Activated naive CD4-positive, alpha-beta T cell treated with anti-CD3 and anti-CD28 coated beads, Interleukin-2, amount 50 U/mL, for 72 hours (primary cell): ENCODE measurements around the gene NACAD. TPM values are rescaled to one million over a fixed set of nuclear protein-coding genes. Genes with fewer than 3 reads are reported as not detected.
A peak's percentile ranks its signal among the peaks of the same experiment; 100 is the strongest.

ENCODE experiments used
- ATAC-seq, 2 donors: fragments of 150-1000 bp; cut with Tn5 transposase; 2 replicates each; pipeline ENCODE4 v1.10.0; 2021; ENCODE audit warnings: mild to moderate bottlenecking in 2 of 2, moderate library complexity in 2 of 2
- DNase-seq, 2 donors: peaks; one replicate each; pipeline ENCODE4 v3.0.0; 2021 to 2022; ENCODE audit warnings: low spot score in 2 of 2
- H3K27ac Mint-ChIP-seq, 2 donors: one replicate each; pipeline ENCODE4 v1.8.0; 2022; ENCODE audit warnings: mild to moderate bottlenecking in 2 of 2, mixed read lengths in 2 of 2
- H3K36me3 Mint-ChIP-seq, 2 donors: one replicate each; pipeline ENCODE4 v1.8.0; 2022; ENCODE audit warnings: mixed read lengths in 2 of 2
- H3K9me3 Mint-ChIP-seq, 2 donors: one replicate each; pipeline ENCODE4 v1.8.0; 2022; ENCODE audit warnings: mixed read lengths in 2 of 2
- total RNA-seq, 2 donors: library from RNA; stranded (reverse); gene quantifications; one replicate each; pipeline ENCODE4 v1.2.3, GENCODE V29; 2022

Gene NACAD
- total RNA-seq, 2 donors from 2014 or later, result 0.09 to 0.19 TPM

DNA sequence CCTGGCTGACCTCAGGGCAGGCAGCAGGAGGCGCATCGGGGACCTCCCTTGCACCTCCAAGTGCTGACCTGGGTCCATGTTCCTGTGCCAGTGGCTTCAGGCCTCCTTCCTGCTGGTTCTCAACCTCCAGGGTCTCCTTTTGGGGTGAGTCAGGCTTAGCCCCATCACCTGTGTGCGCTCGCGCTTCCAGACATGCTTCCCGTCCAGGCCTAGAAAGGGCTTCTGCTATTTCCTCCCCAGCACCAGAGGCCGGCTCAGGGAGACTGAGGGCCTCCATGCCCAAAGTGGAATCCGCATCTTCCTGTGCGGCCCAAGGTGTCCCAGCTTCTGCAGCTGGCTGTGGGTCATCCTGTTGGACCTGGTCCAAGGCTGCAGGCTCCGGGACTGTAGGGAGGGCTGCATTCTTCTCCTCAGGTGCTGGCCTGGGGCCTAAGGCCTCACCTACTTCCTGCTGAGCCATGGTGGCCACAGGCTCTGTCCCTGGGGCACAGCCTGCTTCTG is 5.9 kb downstream of the NACAD start:
- Mint-ChIP-seq H3K36me3 (no peaks in the 10 kb centered on the region), H3K27ac (peak overlapping the region in 1 of 2 donors; percentile 64), H3K9me3 (no peaks in the 10 kb centered on the region)
- DNase-seq (no peak), ATAC-seq (no peak)

DNA sequence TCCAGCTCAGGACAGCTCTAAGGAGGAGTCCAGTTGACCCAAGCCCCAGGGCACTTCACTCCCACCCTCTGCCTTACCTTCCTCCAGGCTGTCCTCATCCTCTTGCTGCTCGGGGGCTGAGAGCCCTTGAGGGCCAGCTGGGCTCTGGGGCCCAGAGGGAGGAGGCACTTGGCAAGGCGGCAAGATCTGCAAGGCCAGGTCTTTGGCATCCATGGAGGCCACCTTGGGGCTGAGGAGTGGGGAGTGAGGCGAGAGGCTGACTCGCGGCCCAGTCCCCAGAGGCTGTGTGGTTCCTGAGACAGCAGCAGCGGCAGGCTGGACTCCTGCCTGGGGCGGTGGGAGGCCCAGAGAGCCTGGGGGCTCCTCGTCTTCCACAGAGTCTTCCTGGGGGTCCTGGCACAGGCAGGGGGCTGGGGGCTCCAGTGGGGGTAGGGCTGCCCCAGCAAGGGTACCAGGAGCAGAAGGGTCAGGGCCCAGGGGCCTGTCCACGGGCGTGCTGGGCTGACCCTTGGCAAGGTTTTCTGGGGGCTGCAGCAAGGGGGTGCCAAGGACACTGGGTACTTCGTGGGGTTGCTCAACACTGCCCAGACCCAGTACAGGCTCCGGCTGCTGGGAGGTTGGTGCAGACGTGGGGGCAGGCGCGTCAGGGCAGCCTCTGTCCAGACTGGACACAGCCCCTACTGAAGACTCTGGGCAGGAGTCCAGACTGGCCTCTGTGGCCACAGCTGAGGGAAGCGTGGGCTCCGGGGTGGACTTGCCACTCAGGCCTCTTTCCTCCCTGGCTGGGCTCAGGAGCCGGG is 6.5 kb downstream of the NACAD start:
- Mint-ChIP-seq H3K27ac (peak overlapping the region in 1 of 2 donors; percentile 88), H3K36me3 (no peaks in the 10 kb centered on the region), H3K9me3 (no peaks in the 10 kb centered on the region)
- DNase-seq (no peak), ATAC-seq (peak; percentile 6)

DNA sequence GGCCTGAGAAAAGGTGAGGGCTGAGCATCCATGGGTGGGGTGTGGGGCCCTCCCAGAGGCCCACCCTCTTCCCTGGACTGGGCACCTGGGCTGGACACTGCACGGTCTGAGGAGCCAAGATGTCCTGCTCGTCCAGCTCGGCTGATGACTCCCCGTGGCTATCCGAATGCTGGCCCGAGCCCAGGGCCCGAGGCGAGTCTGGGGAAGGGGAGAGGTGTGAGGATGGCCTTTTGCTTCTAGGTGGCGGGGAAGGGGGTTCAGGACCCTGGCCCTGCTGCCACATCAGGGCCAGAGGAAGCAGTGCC is 7.1 kb downstream of the NACAD start:
- Mint-ChIP-seq H3K36me3 (no peaks in the 10 kb centered on the region), H3K9me3 (no peaks in the 10 kb centered on the region), H3K27ac (peak overlapping the region in 1 of 2 donors; percentile 88)
- DNase-seq, result no peak
- peak; percentile 2 to 4 for ATAC-seq

- peak in 1 of 2 donors; percentile 7 for ATAC-seq
- no peak for DNase-seq
- Mint-ChIP-seq H3K36me3 (no peaks in the 10 kb centered on the region), H3K9me3 (no peaks in the 10 kb centered on the region), H3K27ac (peak overlapping the region in 1 of 2 donors; percentile 88)
Measured at GRCh38 chr7:45080958-45081669, 7.7 kb downstream of the NACAD start.

DNA sequence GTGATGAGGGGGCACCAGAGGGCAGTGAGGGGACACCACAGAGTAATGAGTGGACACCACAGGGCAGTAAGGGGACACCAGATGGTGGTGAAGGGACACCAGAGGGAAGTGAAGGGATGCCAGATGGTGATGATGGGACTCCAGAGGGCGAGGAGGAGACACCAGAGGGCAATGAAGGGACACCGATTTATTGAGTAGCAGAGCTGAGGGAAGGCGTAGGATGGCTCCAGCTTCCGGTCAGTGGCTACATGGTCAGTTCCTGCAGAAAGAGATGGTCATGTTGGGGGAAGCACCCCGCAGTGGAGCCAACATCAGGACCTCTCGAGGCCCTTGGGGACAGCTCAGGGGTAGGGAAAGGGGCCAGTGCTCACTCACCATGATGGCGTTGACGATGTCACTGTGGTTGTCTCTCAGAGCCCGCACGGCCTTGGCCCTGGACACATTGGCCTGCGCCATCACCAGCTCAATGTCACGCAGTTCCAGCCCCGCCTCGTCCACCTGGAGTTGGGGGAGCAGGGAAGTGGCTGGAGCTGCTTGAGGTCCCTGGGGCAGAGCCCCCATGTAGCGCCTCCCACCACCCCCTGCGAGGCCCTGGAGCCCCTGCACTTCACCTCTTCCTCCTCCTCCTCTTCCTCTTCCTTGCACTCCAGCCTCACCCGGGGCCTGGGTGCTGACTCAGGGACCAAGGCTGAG is 8.4 kb downstream of the NACAD start:
- DNase-seq, result no peak
- peaks cover 0 to 4% of the 10 kb centered on the region in 2 donors for H3K36me3 Mint-ChIP-seq
- H3K27ac Mint-ChIP-seq, result peak overlapping the region; percentile 61 to 88
- no peaks in the 10 kb centered on the region for H3K9me3 Mint-ChIP-seq
- ATAC-seq, result peak; percentile 28 to 35

DNA sequence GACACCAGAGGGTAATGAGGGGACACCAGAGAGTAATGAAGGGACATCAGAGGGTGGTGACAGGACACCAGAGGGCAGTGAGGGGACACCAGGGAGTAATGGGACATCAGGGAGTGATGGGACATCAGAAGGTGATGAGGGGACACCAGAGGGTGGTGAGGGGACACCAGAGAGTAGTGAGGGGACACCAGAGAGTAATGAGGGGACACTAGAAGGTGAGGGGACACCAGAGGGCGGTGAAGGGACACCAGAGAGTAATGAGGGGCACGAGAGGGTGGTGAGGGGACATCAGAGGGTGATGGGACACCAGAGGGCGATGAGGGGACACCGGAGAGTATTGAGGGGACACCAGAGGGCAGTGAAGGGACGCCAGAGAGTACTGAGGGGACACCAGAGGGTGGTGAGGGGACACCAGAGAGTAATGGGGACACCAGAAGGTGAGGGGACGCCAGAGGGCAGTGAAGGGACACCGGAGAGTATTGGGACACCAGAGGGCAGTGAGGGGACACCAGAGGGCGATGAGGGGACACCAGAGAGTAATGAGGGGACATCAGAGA is 10.6 kb downstream of the NACAD start:
- H3K36me3 Mint-ChIP-seq, result peaks cover 11 to 15% of the 10 kb centered on the region in 2 donors
- peak overlapping the region; percentile 40 to 88 for H3K27ac Mint-ChIP-seq
- ATAC-seq (no peak), DNase-seq (no peak)
- no peaks in the 10 kb centered on the region for H3K9me3 Mint-ChIP-seq

GRCh38 chr7:45077579-45077978 is 11.2 kb downstream of the NACAD start:
- no peaks in the 10 kb centered on the region for H3K9me3 Mint-ChIP-seq
- peaks cover 11 to 15% of the 10 kb centered on the region in 2 donors for H3K36me3 Mint-ChIP-seq
- peak overlapping the region in 1 of 2 donors; percentile 88 for H3K27ac Mint-ChIP-seq
- no peak for DNase-seq
- no peak for ATAC-seq

DNA sequence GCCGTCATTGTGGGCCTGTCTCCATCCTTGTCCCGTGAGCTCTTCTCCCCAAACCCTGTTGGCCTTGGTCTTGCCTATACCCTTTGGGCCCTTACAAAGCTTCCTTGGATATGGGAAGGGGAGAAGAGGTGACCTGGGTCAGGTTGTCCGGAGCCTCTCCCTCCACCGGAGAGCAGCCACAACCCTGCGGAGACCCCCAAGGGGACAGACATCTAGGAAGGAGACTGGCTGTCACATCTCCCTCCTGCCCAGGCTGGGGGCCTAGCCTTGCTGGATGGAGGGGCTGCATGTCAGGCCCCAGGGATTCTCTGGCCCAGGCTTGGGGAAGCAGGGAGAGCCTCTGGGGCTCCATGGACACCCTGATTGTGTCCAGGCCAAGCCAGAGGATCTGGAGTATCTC is 11.8 kb downstream of the NACAD start:
- H3K36me3 Mint-ChIP-seq, result peaks cover 11 to 15% of the 10 kb centered on the region in 2 donors
- DNase-seq, result no peak
- no peak for ATAC-seq
- H3K9me3 Mint-ChIP-seq, result no peaks in the 10 kb centered on the region
- peak overlapping the region in 1 of 2 donors; percentile 88 for H3K27ac Mint-ChIP-seq

DNA sequence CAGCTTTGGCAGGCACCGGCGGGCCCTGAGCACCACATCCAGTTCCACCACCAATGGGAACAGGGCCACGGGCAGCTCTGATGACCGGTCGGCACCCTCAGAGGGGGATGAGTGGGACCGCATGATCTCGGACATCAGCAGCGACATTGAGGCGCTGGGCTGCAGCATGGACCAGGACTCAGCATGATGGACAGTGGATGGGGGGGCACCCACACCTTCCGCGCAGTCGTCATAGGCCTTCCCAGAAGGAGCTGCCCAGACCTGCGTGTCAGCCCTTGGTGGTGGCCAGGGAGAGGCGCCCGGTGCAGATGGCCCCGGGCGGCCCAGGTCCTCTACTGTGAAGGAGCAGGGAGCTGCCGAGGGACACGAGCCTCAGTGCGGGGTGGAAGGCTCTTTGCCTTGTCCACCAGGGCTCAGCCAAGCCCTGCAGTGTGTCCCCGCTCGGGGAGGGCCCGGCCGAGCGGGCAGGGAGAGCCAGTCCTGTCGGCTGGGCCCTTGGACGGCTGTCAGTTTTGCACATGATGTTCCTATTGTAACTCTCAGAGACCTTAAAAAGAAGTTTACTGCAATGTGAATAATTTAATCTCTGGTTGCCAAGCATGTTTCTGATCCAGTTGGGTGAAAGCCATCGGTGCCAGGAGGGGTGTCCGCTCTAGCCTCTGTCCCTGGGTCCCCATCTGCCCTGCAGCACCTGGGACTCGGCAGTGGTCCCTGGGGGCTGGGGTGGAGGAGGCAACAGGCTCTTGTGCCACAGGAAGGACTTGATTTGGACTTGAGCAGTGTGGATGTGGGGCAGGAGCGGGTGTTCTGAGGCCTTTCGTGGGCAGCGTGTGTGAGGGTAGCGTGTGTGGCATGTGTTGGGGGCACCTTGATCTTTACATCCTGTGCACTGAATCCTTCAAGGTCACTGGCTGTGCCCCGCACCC is 12.6 kb downstream of the NACAD start:
- peaks cover 11 to 15% of the 10 kb centered on the region in 2 donors for H3K36me3 Mint-ChIP-seq
- H3K27ac Mint-ChIP-seq, result peak overlapping the region; percentile 36 to 52

DNA sequence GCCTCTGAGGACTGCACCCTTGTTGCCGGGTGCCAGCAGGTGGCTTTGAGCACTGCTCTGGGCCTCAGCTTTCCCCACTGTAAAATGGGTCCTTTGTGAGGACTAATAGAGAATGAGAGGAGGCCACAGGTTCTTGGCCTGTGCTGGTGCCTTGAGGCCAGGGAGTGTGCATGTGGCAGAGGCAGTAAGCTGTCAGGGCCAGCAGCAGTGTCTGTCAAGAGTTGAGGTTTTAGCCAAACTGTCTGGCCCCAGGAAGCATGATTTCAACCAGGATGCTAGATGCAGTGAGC is 13.5 kb downstream of the NACAD start:
- peak overlapping the region; percentile 52 to 72 for H3K27ac Mint-ChIP-seq
- H3K36me3 Mint-ChIP-seq, result peaks cover 11 to 15% of the 10 kb centered on the region in 2 donors
- ATAC-seq, result no peak
- no peak for DNase-seq
- H3K9me3 Mint-ChIP-seq, result no peaks in the 10 kb centered on the region

More for the DNA sequence above, 12.6 kb downstream of the NACAD start:
- ATAC-seq, result no peak
- no peaks in the 10 kb centered on the region for H3K9me3 Mint-ChIP-seq
- no peak for DNase-seq

DNA sequence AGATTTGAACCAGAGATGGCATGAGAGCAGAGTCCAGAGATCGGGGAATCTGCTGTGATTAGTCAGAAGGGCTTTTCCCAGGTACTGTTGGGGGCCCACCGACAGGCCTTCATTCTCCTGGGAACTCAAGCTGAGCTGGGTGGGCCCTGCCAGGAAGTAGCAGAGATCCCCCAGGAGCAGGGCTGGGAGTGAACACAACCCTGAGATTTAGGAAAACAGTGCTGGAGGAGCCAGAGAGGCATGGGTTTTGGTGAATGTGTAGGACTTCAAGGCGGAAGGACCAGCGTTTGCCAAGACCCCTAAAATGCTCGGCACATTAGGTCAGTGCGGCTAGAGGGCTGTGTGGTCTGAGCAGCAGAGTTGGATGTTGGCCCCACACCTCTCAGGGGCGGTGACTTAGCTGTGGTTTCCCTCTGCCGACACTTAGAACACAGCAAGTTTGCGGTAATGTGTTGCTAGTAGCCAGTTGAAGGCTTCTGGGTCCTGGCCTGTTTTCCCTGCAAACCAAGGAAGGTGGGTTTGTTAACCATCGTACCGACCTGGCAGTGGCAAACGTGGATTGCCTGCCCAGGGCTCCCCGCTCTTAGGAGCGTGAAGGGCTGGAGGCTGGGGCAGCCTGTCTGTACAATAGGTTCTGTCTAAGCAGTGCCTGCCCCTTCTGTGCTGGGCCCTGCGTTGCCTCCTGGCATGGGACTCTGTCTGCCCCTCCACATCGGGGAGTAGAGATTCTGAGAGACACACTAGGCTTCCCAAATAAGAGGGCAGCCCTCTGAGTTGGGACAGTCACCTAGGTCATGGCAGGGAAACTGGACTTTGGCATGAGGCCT is 14.0 kb downstream of the NACAD start:
- DNase-seq (no peak), ATAC-seq (no peak)
- Mint-ChIP-seq H3K36me3 (peaks cover 11 to 15% of the 10 kb centered on the region in 2 donors), H3K27ac (peak overlapping the region; percentile 52 to 85), H3K9me3 (no peaks in the 10 kb centered on the region)

GRCh38 chr7:45073786-45074527 is 14.8 kb downstream of the NACAD start:
- ATAC-seq, result no peak
- H3K27ac Mint-ChIP-seq, result peak overlapping the region; percentile 52 to 85
- DNase-seq, result no peak
- H3K9me3 Mint-ChIP-seq, result no peaks in the 10 kb centered on the region
- H3K36me3 Mint-ChIP-seq, result peaks cover 11 to 16% of the 10 kb centered on the region in 2 donors

DNA sequence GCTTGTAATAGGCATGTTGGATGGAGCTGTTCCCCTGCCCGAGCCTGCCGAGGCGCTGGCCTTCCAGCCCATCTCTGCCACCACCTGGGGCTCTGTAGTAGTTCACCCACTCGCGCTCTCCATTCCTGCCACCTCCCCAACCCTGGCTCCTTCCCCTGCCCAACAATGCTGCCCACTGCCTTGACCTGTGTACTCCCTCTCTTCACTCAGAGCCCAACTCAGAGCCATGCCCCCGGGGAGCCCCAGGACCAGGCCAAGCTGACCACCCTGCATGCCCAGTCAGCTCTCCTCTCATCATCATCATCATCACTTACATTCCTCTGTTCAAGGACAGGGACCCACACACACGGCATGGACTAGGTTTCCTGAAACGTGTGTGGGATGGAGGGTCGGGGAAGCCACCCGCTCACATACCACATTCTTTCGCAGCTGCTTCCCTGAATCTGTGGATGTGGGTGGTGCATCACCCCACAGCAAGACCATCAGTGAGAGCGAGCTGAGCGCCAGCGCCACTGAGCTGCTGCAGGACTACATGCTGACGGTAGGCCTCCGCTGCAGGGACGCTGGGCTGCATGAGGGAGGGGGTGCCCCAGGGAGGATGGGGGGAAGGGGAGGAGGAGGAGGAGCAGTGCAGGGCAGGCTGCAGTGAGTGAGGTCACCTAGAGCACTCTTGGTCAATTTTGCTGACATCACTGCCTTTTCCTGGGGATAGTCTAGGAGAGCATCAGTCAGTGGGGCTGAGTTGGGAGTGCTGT is 15.6 kb downstream of the NACAD start:
- H3K27ac Mint-ChIP-seq, result peak overlapping the region; percentile 52 to 96
- H3K9me3 Mint-ChIP-seq, result no peaks in the 10 kb centered on the region
- DNase-seq (no peak), ATAC-seq (no peak)
- peaks cover 11 to 20% of the 10 kb centered on the region in 2 donors for H3K36me3 Mint-ChIP-seq
